Raji (cell line): ENCODE results near the gene CALHM4.

Experiments used
- POLR2A ChIP-seq: IDR thresholded peaks from 2 replicates; pipeline ENCODE4 v1.6.1; 2011; ENCODE audit warnings: low read depth, low read length, control low read depth; ENCODE audit not compliant: insufficient read depth

The CALHM4 gene

DNA sequence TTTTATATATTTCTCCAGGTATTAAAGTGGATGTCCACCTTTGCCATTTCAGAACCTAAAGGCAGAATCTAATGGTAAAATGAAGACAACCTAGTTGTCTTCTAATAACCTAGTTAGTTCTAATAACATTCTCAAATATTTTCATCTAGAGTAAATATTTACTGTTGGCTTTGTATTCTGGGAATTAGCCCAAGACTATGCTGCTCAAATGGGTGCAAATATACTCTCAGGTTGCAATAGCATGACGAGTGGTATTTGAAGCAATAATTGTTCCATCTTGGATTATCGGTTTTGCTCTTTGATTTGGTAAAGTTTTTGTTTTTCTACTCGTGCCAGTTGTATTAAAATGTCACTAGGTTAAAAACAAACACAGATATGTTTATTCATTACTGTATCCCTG lies 41.7 kb downstream of the CALHM4 start:
- no peak for TF ChIP-seq POLR2A

DNA sequence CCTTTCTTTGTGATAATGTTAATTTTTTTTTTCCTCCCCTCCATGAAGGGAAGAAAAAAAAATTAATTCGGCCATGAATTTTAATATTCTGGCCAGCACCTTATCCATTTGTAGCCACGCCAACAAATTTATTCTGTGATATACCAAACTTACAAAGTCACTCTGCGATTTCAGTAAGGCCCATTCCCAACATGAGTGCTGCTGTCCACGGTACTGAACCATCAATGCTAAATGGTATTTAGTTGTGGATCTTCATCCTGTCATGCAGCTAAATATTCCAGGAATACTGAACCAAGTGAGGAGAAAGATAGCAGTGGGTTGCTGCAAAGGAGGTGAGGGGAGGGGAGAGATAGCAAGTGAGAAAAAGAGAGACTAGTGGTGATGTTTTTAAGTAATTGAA lies 43.3 kb downstream of the CALHM4 start:
- TF ChIP-seq POLR2A = no peak

DNA sequence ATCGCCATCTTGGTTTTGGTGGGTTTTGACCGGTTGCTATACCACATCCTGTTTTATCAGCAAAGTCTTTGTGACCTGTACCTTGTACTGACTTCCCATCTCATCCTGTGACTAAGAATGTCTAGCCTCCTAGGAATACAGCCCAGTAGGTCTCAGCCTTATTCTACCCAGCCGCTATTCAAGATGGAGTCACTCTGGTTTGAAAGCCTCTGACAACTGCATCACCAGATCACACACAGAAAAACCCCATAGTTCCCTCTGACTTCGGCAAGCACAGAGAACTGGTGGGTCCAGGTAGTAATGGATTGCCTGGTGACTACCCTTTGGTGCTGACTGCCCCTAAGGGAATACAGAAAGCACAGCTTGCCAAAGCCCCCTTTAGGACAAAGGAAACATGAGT lies 52.4 kb downstream of the CALHM4 start:
- TF ChIP-seq POLR2A = no peak
